ENCODE measurements around the gene ABCB6.

The ABCB6 gene

DNA sequence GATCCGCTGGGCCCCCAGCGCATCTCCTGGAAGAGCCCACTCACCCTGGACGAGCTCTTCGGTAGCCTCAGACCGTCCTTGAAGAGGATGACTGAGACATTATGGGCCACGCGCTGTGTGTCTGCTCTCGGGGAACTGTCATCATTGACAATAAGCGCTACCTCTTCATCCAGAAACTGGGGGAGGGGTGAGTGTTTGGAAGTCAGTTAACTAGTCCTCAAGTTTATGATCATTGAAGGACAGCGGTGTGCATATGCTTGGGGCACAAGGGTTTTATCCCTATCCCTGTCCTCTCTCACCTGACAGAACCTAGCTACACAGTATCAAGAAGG is 27.1 kb upstream of the ABCB6 start:
- H3K4me3 ChIP-seq (ENCODE audit: low read depth, low read length), result peak overlapping the region; percentile 92

DNA sequence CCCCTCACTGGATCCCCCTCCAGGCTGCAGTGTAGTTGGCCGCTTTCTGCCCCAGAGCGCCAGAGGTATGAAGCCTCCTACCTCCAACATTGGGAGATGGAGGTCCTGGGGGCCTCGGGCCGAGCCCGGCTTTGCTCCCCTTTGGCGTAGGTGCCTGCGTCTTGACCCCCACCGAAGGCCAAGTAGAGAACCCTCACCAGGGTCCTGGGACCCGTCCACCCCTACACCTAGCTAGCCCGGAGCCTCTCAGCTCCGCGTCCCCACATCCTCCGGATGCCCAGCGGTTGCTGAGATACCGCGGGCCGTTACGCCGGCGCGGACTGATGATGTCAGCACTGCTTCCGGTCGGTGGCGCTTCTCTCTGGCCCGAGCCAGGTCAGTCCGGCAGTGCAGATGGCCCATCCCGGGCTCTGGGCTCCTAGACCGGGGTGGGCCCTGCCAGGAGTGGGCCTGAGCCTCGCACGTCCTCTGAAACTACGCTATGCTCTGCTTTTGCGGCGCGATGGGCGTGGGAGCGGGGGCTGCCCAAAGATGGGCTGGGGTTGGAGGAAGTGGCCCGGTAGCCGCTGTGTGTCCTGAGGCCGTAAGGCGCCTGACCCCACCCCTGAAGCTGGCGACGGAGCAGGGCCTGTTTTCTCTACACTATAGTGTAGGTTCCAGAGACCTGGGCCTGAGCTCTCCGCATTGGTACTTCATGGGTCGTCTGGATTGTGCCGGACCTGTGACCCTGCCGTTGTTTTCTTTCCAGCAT is 26.6 kb upstream of the ABCB6 start, which contains the start of the genes GLB1L and STK16:
Gene GLB1L, minus strand, starts transcription at position 297 of the 751 bp plus-strand sequence. CDS start 1,871 bp downstream, outside the sequence.
Gene STK16, plus strand, starts transcription at position 332 of the 751 bp plus-strand sequence. CDS start 521 bp downstream, outside the sequence.
- peak within 1 kb of the TSS; percentile 92 for H3K4me3 ChIP-seq (ENCODE audit: low read depth, low read length)

DNA sequence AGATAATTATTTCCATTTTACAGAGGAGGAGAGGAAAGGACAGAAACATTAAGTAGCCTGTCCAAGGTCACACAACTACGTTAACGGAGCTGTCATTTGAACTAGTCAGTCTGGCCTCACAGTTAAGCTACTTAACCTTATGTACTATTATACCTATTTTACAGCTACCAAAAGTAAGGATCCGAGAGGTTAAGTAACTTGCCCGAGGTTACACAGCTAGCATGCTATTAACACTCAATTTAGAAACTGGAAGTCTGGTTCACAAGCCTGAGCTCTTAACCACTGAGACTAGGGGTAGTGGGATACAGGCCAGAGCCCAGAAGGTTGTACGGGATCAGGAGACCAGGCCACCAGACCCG is 26.0 kb upstream of the ABCB6 start:
- H3K4me3 ChIP-seq (ENCODE audit: low read depth, low read length), result peak overlapping the region; percentile 92

DNA sequence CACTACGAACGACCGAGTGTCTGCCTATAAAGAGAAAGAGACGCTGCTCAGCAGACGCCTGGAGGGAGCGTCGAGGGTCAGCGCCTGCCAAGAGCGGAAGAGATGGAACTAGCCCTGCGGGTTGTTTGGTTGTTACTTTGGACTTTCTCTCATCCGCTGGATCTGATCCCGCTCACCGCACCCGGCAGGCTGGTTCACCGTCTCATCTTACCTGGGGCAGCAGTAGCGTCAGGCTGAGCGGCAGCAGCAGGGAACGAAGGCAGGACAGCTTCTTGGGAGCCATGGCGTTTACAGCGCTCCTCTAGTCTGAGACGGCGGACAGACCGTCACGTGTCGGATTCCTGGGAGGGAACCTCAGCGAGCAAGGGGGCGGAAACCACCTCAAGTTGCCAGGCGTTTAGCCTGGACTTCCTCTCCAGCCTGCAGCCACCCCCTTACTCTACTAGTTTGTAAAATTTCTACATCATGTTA is 24.6 kb upstream of the ABCB6 start:
- H3K4me3 ChIP-seq (ENCODE audit: low read depth, low read length), result no peak overlapping the region

DNA sequence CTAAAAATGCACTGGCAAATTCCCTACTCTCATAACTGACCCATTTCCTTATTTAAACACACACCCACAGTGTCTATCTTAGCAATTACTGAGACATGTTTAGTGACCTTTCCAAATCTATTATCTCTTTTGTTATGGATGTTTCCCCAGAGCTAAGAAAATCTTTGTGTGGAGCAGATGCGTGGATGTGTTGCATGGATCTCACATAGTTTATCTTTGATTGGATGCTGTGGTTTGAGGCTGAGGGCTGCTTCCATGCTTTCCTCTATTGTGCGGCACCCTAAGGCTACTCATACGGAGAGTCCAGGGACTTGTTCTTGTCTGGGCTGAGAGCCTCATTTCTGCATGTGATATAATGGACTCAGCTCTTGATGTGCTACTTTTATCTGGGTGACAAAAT is 15.6 kb upstream of the ABCB6 start:
- H3K4me3 ChIP-seq (ENCODE audit: low read depth, low read length), result no peak overlapping the region

DNA sequence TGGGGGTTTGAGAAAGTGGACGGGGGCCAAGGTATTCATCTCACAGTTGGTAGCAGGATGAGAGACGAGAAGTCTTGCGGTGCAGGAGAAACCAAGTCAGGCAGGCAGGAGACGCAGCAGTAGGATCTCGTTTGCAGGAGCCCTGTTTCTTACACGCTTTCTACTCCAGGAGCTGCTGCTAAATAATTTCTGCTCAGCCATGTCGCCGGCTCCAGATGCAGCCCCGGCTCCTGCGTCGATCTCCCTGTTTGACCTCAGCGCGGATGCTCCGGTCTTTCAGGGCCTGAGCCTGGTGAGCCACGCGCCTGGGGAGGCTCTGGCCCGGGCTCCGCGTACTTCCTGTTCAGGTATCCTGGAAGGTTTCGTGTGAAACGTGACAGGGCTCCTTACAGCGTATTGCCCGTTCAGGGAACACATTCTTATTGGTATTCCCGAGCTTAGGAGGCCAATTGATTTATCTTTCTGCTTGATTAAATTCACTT is 11.3 kb upstream of the ABCB6 start:
- H3K4me3 ChIP-seq (ENCODE audit: low read depth, low read length), result peak overlapping the region; percentile 94

DNA sequence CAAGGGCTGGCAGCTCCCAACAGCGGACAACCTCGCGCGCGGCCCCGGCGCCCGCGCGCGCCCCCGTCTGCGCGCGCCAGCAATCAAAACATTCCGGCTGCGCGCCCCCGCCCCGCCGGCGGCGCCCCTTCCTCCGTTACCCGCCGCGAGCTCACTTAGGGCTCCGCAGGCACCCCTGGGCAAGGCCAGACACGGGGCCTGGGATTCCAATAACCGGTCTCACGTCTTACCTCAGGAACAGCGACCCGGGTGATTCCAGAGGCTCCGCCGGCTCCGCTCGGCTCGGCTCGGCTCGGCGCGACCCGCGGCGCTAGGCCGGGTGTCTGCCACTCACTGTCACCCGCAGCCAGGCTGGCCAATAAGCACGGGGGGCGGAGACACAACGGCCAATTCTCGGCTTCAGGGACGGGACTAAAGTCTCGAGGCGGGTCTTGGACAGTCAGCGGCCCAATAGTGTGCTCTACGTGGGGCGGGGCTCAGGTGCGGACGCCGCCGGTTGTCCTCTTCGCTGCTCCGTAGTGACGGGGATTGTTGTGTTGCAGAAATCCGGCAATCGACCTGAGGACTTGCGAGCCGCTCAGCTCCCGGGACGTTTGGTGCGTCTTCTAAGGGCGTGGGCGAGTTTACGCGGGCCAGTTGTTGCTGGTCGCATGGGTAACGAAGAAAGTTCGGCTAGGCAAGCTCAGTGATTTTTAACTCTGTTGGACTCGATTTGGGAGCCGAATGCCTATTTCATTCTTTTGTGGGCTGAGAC is 10.7 kb upstream of the ABCB6 start, which contains the start of the genes ANKZF1 and ATG9A:
Gene ANKZF1, plus strand, starts transcription at position 502 of the 754 bp plus-strand sequence. CDS start 452 bp downstream, outside the sequence.
Gene ATG9A, minus strand, starts transcription at position 332 of the 754 bp plus-strand sequence. CDS start 1,612 bp downstream, outside the sequence.
- H3K4me3 ChIP-seq (ENCODE audit: low read depth, low read length), result peak within 1 kb of the TSS; percentile 94

DNA sequence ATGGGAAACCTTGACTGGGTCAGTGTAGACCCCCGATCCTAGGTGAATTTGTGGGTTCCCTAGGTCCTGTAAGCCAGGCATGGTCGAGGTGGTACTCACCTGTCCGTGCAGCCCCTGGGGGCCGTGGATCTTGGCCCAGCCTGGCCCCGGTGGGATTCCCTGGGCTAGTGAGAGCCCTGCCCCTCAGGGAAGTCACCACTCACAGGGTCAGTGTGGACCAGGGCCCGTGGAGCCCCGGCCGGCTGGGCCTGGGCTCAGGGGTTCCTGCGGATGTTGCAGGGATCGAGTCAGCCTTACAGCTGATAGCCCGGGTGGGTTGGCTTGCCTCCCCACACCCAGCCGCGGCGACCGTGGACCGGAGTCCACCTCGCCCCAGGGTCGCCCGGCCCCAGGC is 10.2 kb upstream of the ABCB6 start:
- peak overlapping the region; percentile 94 for H3K4me3 ChIP-seq (ENCODE audit: low read depth, low read length)

DNA sequence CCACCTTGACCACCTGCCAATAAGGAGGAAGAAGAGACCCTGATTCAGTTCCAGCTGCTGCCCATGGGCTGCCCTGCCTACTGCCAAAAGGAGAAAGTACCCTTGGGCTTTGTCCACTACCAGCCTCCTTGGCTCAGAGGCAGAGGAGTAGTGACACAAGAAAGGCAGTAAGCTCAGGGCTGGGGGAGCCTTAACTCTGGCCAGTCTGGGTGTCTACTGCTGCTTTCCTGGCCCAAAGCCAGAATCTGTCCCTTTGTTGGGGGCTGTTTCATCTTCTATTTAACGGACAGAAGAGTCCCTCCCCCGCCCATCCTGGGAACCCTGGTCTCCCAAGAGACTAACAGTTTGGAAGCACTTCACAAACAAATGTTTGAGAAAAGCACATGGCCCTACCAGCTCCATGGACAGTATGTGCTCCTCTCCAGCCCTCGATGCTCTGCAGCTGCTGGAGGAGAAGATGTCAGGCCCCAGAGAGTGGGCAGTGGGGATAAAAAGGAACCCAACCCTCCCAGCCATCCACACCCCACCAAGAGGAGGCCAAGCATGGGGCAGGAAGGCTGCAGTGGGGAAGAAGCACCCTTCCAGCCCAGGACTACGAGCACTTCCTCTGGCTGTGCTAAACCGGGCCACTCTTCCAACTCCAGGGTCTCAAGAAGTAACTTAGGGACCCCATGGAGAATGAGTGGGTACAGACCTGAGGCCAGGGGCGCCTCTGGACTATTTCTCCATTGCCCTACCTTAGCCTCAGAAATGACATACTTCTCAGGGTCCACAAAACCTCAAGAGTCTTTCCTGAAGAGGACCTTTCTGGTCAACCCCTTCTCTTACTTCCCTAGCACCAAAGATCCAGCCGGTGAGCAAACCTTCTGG is 9.5 kb upstream of the ABCB6 start:
- H3K4me3 ChIP-seq (ENCODE audit: low read depth, low read length), result peak overlapping the region; percentile 94

DNA sequence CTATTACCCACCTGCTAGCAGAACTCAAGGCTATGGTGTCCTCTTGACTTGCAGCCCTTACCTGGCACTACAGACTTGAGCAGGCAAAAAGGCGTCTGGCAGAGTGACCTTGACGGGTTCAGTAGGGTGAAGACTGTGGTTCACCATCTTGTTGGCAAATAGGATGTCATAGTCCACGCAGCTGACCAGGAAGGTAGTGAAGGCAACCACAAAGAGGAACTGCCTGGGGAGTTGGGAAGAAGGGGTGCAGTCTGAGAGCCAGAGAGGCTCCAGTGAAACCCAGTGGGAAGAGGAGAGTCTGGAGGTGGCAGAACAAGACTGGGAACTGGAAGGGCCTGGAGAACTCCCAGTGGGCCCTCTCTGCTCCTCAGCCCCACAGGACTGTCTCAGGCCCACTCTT is 6.6 kb upstream of the ABCB6 start:
- H3K4me3 ChIP-seq (ENCODE audit: low read depth, low read length), result no peak overlapping the region

DNA sequence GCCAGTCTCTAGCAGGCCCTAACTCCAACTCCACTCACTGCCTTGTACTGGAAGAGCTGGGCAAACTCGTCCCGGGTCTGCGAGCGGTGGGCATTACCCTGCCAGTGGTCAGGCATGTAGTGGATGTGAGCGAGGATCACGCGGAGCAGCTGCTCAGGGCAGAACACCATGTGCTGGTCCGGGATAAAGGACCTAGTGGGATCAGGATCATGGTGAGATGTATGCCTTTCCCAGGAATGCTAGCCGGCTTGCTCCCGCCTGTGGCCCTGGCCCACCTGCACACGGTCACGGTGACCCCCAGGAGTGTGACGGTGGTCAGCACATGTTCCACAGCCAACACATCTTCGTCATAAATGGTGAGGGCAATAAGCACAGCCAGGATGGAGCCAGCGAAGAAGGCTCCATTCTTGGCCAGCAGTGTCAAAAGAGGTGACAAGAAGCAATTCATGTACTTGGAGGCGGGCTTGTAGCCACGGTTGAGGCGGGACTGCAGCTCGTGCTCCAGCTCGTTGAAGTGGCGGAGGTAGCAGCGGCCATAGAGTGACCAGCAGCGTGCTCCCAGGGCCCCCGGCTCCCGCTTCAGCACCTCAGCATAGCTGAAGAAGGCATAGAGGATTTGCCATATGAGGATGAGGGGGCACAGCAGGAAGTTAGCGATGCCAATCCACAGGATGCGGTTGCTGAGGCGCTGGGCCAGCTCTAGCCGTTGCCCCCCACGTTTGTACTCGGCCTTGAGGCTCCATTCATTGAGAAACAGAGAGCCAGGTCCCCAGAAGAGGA is 5.3 kb upstream of the ABCB6 start:
- H3K4me3 ChIP-seq (ENCODE audit: low read depth, low read length), result no peak overlapping the region

DNA sequence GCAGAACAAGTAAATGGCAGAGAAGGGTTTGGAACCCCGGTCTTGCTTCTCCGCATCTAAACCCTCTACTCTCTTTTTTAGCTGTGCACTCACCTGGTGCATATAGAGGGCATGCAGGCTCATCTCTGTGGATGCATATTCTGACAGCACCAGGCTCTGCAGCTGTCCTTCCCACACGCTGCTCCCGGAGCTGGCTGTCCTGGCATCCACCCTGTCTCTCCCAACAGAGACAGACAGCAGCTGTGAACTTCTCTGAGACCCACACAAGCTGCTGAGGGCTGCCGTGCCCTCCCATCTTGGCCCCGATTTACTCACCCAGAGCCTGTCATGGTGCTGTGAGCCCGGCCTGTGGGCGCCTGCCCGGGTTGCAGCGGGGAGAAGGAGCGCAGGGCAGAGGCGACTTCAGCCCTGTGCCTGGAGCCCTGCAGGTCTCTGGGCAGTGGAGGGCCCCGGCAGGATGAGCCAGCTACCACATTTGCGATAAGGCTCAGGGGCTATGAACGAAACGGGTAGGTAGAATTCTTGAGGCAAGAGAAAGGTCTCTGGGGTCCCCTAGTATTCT is 3.3 kb upstream of the ABCB6 start:
- no peak overlapping the region for H3K4me3 ChIP-seq (ENCODE audit: low read depth, low read length)

DNA sequence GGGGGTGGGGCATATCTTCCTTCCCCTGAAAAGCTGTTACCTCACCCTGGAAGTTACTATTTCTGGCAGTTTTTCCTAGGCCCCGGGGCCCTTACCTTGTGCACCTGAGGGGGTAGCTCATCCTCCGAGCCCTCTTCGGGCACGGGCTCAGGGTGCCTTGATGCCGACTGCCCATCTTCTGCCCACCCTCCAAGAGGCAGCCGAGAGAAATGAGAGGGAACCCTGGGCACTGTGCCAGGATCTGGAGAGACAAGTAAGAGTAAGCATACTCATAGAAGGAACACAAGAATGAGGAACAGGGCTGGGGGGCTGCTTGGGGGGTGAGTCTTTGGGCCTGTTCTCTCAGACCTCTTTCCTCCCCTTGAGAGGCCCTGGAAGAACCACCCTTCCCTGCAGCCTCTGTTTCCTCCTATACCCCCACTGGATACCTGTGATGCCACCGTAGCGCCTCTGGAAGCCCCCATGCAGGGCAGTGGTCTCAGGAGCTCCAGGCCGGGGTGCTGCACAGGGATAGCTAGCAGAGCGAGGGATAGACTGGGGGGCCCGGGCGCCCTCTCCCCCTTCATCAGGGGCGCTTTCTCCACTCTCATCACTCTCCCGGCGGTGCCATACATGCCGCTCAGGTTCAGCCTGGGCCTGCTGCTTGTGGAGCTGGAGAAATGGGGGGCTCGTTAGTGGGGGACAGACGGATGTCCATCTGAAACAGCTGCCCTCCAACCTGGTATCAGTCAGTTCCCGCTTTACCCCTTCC is 2.1 kb upstream of the ABCB6 start:
- no peak overlapping the region for H3K4me3 ChIP-seq (ENCODE audit: low read depth, low read length)

DNA sequence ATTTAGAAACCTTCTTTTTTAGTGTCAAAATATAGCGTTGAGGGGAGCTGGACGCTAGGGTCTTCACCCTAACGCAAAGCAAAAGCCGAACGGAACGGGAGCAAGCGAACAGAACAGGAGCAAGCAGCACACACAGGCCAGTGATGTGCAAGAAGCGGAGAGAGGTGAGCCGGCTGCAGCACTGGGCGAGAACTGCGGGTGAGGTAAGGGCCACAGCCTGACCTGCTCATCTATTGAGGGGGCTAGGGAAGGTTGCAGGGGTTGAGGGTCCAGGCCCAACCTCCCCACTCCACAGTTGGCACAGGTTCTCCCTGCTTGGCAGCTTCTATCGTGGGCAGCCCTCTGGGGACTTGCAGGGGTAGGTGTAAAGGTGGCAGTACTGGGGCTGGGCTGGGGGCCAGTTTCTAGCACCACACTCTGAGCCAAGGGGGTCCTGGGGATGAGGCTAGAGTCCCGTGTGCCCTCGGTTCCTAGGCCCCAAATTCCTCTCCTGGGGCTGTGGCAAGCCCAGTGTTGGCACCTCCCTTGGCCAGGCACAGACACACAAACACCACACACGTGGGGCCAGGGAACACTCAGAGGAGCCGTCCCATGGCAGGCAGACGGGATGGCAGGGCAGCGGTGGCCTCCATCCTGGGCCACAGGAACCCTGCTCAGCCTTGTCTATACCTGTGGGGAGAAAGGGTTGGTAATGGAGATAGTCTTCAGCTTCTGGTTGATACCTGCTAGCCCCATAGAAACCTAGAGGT is 1.2 kb upstream of the ABCB6 start:
- H3K4me3 ChIP-seq (ENCODE audit: low read depth, low read length), result no peak overlapping the region

DNA sequence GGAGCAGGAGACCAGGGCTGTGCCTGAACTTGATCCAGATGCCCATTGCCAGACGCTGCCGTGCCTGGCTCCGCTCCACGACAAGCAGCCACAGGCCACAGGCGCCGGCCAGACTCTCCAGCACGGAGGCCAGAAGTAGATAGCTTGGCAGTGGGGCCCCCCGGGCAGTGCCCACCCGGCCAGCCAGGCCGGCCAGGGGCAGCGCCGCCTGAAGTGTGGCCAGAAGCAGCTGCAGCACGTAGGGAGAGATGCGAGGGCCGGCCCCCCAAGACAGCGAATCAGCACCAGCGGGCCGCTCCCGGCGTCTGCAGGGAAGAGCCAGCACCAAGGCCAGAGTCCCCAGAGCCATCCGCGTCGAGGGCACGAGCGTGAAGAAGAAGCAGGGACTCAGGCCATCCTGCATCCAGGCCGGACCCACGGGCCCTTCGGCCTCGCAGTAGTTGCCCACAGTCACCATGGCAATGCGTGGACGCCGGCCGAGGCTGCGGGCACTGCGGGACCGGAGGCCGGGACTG is 484 bp downstream of the ABCB6 start:
- peak overlapping the region; percentile 63 for H3K4me3 ChIP-seq (ENCODE audit: low read depth, low read length)

DNA sequence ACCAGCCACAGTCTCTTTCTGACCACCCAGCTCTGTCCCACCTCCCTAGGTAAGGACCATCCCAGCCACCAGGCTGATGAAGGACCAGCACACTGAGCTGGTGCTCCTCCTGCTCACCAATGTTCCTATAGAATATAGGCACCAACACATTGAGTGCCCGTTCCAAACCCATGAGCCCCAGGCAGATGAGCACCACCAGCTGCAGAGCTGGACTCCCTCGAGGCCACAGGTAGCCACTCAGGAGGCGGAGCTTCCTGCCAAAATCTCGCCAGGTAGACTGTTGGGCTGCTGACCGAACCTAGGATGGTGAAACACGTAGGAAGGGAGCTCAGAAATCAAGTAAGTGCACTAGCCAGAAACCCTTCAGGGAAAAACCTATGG is 2.2 kb downstream of the ABCB6 start:
- H3K4me3 ChIP-seq (ENCODE audit: low read depth, low read length), result no peak overlapping the region

DNA sequence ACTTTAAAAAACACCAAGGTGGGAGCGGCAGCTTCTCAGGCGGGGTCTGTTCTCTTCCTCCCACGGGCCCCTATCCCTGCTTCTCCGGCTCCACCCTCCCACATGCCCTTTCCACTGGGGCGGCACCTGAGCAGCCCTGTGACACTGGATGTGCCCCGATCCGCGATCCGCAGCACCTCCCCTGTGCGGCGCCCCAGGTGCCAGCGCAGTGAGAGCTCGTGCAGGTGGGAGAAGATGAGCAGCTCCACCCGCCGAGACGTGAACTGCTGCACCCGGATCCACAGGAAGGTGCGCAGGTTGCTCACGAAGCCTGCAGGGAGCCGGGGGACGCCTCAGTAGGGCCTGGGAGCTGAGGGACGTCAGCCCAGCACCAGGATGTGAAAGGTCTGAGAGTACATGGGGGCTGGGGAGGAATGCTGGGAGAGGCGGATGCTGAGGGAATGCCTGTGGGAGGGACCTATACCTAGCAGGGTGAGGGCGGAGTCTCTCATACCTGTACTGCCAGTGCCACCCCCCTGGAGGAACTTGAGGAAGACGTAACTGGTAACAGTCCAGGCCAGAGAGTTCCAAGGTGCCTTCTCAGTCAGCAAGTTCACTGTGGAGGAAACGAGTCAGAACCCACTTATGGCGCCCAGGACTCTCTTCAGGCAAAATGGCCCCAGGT is 2.8 kb downstream of the ABCB6 start:
- H3K4me3 ChIP-seq (ENCODE audit: low read depth, low read length), result no peak overlapping the region

DNA sequence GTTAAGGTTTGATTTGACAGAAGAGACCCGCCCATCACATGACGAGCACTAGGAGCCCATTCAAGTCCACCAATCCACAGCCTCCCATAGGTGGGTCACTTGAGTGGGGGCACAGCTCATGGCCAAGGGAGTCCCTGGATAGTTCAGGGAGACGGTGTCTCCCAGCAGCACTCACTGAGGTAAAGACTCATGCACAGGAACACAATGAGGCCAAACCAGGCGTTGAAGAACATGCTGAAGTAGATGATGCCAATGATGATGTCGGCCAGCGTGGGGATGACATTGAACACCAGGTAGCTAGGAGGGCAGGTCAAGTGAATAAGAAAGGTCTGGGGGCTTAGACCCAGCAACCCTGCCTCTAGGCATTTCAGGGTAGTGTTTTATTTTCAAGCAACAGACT is 4.0 kb downstream of the ABCB6 start:
- no peak overlapping the region for H3K4me3 ChIP-seq (ENCODE audit: low read depth, low read length)
